ENCODE results near the gene CDH4. TPM values are rescaled to one million over a fixed set of nuclear protein-coding genes. Genes with fewer than 3 reads are reported as not detected.

Gene CDH4
- total and polyA plus RNA-seq, 9 of the 15 experiments (the other 6 are each of a cell fraction or from before 2014, with no cell fraction given) = 0.04 TPM; not detected in 8

GRCh38 chr20:61341605-61342004, 89.5 kb downstream of the CDH4 start:
- Histone ChIP-seq H3K9me1 (ENCODE audit: control insufficient read depth, insufficient read depth, low read length) (no peaks in the 10 kb centered on the region), H3K4me3 (no peak overlapping the region), H3K4me2 (ENCODE audit: insufficient read depth, low read length) (no peak overlapping the region), H3K79me2 (ENCODE audit: control insufficient read depth, insufficient read depth, low read length) (no peaks in the 10 kb centered on the region), H4K20me1 (replicated peaks; ENCODE audit: control insufficient read depth, insufficient read depth, low read length) (no peaks in the 10 kb centered on the region; the same call in 1 of the 2 replicates), H3K9me3 (replicated peaks; ENCODE audit: control insufficient read depth, insufficient read depth, low read depth, low read length) (no peaks in the 10 kb centered on the region), H3K36me3 (ENCODE audit: control insufficient read depth, insufficient read depth, low read length) (no peaks in the 10 kb centered on the region), H3K27me3 (ENCODE audit: control insufficient read depth in 2 of 2, insufficient read depth in 2 of 2, low read length in 2 of 2) (peaks cover 6 to 19% of the 10 kb centered on the region in 2 experiments; a peak in 4 of 5 replicates), H2AFZ (ENCODE audit: low read depth, low read length) (no peak overlapping the region), H3K9ac (ENCODE audit: insufficient read depth in 1 of 2, low read depth in 2 of 2, low read length in 2 of 2) (no peak overlapping the region), H3K4me1 (replicated peaks in 1 of 2; ENCODE audit: control insufficient read depth in 2 of 2, insufficient read depth in 2 of 2, low read length in 2 of 2) (no peaks in the 10 kb centered on the region), H3K27ac (ENCODE audit: extremely low read depth, low read depth, low read length) (no peak overlapping the region)
- ChIA-PET POLR2A (interaction anchor here (0.8 kb wide), 1 partner anchor 12 kb away, joined by 3 read pairs; no protein-coding TSS in a partner anchor), CTCF (ENCODE audit: low intra/inter-chr PET ratio) (no interaction called here)
- no TSS peak for BruUV-seq (replicated peaks)
- in situ Hi-C loops (cut with MboI) = no loop called here
- FAIRE-seq (no peak), ATAC-seq (no peak), DNase-seq (ENCODE audit: extremely low read depth in 1 of 4, low spot score in 3 of 4) (no peak)
- 0% methylated on average over 4 of the region's 5 CpGs for WGBS (ENCODE audit: insufficient coverage, low coverage, missing lambda C conversion rate)
- intact Hi-C loops (cut with micrococcal nuclease) = no loop called here
- TF ChIP-seq BCL6 (CRISPR knock-in tag; IDR thresholded peaks at IDR 0.05) = no peak
- TF ChIP-seq NCOA2 (IDR thresholded peaks at IDR 0.05; ENCODE audit: partially characterized antibody in 2 of 2) = no peak
- no peak for TF ChIP-seq RBM15 (IDR thresholded peaks at IDR 0.05; ENCODE audit: insufficient read depth, low read length)
- TF ChIP-seq ZBED1 (IDR thresholded peaks at IDR 0.05) = no peak
- no peak for TF ChIP-seq VEZF1 (CRISPR knock-in tag; IDR thresholded peaks at IDR 0.05)
- no peak for TF ChIP-seq NR0B1 (IDR thresholded peaks at IDR 0.05; ENCODE audit: partially characterized antibody)
- TF ChIP-seq GABPA (tag; conservative IDR thresholded peaks at IDR 0.05; ENCODE audit: low read depth) = no peak
- no peak for TF ChIP-seq HSF4 (CRISPR knock-in tag; IDR thresholded peaks at IDR 0.05; ENCODE audit: borderline replicate concordance)
- TF ChIP-seq HNRNPH1 (optimal IDR thresholded peaks at IDR 0.05; ENCODE audit: low read depth, low read length) = no peak
- TF ChIP-seq MECOM (CRISPR knock-in tag; IDR thresholded peaks at IDR 0.05) = no peak
- TF ChIP-seq SRSF1 (IDR thresholded peaks at IDR 0.05; ENCODE audit: low read depth, low read length) = no peak
- no peak for TF ChIP-seq POLR2B (IDR thresholded peaks at IDR 0.05; ENCODE audit: low read depth, partially characterized antibody)
- TF ChIP-seq MNT (conservative IDR thresholded peaks at IDR 0.05) = no peak
- no peak for TF ChIP-seq ZSCAN32 (CRISPR knock-in tag; IDR thresholded peaks at IDR 0.05)
- no peak for TF ChIP-seq ZNF324 (CRISPR knock-in tag; IDR thresholded peaks at IDR 0.05)
- no peak for TF ChIP-seq ETS1 (conservative IDR thresholded peaks at IDR 0.05; ENCODE audit: control insufficient read depth, low read depth, low read length)
- no peak for TF ChIP-seq HMBOX1 (IDR thresholded peaks at IDR 0.05)
